Glomerular visceral epithelial cell (primary cell): Measurements from ENCODE around the gene CNR2.
"Not testable (repeated sequence)": the region's sequence is repeated elsewhere in the genome, so short reads cannot be mapped to it uniquely, and the experiment has no call there.

Experiments
- DNase-seq: peaks from one replicate; pipeline ENCODE4 v3.0.0-alpha.2; 2016; ENCODE audit errors: extremely low spot score

CNR2 gene

DNA sequence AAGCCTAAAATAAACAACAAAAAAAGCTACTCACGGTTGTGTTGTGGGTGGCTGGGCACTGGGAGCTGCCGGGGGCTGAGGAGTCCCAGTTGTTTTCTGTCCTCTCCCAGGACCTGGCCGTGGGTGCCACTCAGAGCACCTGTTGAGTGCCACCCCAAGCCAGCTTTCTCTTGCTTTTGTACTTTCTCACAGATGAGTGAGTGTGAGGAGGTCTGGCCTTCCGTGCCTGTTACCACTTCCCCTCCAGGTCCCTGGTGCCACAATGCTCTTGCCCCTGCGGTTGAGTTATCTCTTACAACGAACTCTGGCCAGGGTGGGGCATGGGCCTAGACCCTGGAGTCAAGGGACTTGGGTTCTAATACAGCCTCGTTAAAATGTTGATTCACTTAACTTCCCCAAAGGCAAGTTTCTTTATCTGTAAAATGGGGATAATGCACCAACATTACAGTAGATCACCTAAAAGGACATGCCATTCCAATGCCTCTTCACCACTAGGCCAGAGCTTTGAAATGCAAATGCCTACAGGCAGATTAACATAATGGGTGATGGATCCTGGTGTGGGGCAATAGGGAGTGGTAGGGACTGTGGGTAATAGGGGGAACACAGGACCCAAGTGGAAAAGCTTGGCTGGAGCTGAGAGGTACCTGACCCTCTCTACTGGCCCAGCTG is at the start of gene CNR2:
Gene CNR2 (minus strand): TSS at position 151 of the 669 bp plus-strand sequence. CDS start 37,745 bp downstream, outside the sequence.
- no peak for DNase-seq

DNA sequence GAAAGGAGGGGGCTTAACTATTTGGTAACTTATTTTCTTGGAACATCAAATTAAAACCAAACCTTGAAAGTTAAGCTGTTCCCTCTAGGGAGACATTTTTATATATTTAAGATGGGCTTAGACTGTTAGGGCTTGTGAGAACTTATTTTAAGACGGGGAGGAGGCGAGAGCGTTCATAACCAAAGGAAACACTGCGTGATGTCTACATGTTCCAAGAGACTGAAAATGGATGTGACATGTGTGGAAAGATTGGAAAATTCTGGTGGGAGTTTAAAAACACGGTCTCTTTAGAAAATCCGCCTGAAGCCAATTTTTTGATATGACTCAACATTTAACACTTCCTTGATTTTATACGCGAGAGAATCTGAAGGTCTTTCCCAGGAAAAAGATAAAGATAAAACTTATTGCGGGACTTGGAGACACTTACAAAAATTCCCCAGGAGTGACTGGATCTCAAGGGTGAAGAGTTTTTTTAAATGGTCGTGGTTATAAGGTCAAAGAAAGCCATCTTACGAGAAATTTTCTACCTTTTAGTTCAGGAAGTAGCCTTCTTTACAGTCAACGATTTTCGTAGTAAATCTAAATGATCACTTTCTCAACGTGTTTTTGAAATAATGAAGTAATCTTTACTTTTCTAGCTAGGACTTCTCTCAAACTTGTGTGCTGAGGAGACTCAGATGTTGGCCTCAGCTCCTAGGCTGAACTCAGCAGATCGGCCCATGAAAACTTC is 47.3 kb upstream of the CNR2 start:
- no peak for DNase-seq

DNA sequence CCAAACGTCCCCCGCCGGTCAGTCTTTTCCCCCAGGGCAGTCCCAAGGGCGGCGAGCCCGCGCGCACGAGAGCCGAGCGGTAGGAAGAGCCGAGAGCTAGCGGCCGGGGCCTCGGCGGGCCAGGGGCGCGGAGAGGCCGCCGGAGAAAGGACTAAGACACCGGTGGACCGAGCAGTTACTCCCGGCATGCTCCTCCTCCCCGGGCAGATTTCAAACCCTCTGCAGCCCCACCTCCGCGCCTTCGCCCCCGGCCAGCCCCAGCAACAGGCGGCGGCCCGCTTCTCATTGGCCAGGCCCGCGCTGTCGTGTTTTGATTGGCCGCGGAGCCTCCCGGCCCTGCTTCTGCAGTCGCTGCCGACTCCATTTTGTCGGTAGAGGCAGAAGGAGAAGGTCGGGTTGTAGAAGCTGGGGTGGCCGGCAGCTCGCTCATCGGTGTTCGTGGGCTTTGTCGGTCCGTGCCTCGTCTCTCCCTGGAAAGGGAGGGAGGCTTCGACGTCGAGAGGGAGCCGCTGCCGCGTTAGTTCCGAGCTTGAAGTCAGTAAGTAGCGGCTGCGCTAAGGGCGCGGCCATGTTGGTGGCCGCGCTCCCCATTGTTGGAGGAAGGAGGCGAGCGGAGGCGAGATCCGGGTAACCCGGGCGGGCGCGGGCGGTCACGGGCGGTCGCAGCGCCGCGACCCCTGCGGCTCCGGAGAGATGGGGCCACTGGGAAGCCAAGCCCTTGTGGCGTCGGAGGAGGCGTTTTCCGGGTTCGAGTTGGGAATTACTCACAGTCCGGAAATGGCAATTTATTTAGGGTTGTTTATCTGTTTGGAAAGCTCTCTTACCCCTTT is 46.5 kb upstream of the CNR2 start, which contains the start of gene PNRC2:
Gene PNRC2 (plus strand): TSS at position 368 of the 830 bp plus-strand sequence. CDS start 1,630 bp downstream, outside the sequence.
- peak; percentile 97 for DNase-seq

DNA sequence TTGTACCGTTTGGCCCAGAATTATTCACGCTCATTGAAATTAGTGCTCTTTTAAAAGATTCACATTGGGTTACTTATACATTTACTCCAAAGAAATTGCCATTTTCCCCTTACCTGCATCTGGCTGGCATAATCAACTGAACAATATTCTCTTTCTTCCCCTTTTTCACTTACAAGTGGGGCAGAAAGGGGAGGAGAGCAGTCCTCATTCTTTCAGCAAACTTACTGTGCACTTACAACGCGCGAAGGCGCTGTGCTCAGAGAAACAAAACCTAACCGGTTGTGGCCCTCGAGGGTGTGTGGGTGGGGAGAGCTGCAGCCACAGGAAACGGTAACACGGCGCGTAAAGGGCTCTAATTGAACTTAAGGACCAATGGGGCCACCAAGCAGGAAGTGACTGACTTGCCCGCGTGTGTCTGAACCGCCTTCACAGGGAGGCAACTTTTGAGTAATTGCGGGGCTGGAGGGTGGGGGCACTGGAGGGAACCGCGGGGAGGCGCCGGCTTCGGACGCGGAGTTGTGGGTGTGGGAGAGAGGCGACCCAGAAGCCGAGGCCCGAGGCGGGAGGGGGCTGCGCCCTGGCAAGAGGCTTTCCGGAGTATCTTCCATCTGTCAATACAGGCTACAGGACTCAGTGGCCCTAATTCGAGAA is 45.8 kb upstream of the CNR2 start:
- DNase-seq, result peak; percentile 94

DNA sequence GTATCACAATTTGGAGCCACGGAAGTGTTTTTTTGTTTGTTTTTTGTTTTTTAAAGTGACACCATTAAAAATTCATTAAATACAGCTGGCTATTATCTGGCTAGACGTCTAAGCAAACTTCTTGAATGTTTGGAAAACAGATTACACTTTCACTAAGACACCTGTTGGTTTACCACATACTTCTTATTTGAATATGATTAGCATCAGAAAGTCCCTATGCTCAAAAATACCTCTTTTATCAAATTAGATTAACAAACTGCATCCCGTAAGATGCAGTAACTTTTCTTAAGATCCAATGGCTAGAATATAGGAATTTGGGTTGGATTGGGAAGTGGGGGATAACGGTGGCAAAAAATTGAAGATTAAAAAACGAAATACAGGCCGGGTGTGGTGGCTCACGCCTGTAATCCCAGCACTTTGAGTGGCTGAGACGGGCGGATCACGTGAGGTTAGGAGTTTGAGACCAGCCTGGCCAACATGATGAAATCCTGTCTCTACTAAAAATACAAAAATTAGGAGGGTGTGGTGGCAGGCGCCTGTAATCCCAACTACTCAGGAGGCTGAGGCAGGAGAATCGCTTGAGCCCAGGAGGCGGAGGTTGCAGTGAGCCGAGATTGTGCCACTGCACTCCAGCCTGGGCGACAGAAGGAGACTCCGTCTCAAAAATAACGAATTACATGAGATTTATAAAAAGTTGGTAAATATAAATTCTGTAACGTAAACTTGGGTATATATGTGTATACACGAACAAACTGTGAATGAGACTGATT is 45.1 kb upstream of the CNR2 start:
- not testable (repeated sequence) for DNase-seq

DNA sequence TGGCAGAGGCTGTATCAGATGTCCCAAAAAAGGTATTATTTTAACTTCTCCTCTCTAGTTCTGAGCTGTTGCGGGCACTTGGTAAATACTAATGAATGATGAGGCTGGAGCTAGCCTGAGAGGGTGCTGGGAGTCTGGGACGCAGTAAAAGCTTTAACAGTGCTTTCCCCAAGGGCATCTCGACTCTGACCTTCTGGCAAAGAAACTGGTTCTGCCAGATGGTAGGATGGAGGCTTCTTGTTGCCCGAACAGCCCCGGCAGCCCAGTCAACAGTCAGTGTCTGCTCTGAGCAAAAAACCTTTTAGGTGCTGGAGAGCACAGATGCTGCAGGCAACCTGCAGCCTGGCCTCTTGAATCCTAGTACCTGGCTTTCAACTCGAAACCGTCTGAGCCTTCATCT is 43.9 kb upstream of the CNR2 start:
- no peak for DNase-seq

DNA sequence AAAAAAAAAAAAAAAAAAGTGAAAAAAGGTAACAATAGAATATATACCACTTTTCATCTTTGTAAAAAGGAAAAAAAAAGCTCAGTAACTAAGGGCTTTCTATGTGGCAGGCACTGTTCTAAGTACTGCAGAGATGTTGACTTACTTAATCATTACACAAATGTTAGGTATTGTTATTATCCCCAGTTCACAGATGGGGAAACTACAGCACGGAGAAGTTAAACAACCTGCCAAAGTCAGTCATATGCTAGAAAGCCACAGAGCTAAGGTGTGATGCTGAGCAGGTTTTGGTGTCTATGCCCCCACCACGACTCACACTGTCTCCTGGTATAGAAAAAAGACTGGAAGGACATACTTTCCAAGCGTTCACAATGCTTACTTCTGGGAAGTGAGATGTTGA is 39.9 kb upstream of the CNR2 start:
- DNase-seq, result no peak

DNA sequence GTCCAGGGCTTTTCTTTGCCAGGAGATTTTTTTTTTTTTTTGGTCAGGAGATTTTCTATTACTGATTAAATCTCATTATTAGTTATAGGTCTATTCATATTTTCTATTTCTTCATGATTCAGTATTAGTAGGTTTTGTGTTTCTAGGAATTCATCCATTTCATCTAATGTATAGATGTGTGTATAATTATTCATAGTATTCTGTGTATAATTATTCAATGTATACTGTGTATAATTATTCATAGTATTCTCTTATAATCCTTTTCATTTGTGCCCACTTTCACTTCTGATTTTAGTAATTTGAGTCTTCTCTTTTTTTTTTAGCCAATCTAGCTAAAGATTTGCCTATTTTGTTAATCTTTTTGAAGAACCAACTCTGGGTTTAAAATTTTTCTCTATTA is 34.2 kb upstream of the CNR2 start:
- DNase-seq, result no peak

DNA sequence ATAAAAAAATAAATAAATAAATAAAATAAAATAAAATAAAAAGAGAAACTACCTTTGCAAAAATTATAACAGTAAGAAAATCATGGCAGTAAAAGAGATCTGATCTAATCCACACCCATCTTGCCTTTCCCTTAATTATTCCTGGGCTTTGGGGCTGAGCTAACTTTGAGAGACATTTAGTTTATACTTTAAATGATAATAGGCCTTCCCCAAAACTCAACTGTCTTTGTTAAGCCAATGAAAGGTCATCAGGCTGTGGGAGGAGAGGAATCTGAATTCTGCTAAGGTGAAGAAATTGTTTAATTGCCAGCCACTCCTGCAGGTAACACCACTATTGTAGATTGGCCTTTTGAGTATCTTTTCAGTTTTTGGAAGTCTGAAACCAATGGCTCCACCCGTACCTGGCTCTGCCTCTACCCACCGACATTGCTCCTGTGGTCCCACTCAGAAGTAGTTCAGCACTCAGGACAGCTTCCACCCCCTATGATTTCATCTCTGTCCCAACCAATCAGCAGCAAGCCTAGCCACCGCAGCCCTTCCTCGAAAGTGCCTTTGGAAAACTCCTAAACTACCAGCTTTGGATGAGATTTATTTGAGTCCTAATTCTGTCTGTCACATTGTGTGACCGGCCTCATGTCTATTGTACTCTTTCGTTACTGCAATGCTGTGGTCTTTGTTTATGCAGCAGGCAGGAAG is 23.5 kb upstream of the CNR2 start:
- DNase-seq, result no peak

DNA sequence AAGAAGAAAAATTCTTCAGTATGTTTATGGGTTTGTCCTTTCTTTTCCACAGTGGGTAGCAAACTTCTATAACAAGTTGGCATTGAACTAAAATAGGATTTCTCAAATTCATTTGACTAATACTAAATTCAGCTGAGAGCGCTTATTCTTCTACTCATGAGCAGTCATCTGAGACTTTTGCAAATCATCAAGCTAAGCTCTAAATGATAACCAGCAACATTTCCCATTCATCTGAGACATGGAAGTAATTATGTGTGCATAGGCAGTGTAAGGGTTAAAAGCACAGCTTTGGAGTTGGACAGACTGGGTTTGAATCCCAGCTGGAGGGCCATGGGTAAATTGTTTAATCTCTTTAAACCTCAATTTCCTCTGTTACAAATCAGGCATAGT is 18.3 kb upstream of the CNR2 start:
- peak; percentile 59 for DNase-seq

DNA sequence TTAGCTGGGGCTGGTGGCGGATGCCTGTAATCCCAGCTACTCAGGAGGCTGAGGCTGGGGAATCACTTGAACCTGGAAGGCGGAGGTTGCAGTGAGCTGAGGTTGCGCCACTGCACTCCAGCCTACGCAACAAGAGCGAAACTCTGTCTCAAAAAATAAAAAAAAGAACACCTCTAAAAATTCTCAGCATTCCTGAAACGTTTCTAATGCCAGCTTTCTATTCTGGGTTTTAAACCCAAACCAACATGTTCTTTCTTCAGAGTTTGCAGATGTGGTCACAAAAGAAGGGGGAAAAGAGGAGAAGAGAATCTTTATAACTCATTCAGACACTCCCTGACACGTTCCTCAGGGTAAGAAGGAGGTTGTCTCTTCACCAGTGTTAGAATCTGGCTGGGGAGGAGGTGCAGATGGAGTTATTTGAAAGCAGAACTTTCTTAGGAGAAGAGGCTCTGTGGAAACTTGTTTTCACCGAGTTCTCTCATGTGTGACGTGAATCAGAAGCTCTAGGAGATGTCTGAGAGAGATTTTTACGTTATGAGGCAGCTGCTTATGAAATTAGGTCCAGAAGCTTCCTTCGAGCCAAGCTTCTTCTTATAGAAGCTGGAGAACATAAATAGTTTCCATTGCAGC is 17.8 kb upstream of the CNR2 start:
- peak; percentile 87 for DNase-seq

DNA sequence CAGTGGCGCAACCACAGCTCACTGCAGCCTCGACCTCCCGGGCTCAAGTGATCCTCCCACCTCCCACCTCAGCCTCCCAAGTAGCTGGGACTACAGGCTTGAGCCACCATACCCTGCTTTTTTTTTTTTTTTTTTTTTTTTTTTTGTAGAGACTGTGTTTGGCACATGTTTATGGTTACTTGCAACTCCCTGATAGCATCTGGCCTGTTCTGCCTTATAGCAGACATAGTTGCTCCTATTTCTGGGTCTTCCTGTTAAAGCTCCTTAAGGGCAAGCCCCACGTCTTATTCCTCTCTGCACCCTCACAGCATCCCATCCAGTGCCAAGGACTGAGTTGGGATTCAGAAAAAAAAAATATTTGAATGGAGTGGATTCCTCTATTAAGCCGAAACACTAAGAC is 17.1 kb upstream of the CNR2 start:
- no peak for DNase-seq

DNA sequence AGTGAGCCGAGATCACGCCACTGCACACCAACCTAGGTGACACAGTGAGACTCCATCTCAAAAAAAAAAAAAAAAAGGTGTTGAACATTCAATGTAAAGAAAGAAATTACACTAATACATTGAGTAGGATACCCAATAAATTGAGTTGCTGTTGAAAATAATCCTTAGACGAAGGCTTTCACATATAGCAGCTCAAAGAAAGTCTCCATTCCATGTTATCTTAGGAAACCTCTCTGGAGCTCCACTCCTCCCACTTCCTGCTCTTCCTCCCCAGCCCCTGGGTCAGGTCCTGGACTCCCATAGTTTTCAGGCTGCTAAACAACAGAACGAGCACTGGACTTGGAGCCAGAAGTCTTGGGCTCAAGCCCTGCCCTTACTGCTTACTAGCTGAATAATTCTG is 15.6 kb upstream of the CNR2 start:
- DNase-seq, result no peak

DNA sequence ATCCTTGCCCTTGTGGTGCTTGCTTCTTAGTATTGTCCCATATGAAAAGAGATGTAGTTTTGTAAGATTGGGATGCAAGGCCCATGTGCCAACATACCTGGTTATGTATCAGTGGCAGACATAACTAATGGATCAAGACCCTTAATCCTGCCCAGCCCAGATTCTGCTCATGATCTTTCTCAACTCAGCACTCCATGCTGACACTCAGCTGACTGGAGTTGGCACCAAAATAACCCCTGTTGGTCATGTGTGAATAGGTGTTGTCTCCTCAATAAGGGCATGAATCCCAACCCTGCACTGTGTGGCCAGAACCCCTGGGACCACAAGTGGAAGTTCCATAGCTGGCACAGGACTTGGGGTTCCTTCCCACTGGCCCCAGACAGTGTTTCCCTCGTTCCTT is 13.9 kb upstream of the CNR2 start:
- DNase-seq, result no peak

DNA sequence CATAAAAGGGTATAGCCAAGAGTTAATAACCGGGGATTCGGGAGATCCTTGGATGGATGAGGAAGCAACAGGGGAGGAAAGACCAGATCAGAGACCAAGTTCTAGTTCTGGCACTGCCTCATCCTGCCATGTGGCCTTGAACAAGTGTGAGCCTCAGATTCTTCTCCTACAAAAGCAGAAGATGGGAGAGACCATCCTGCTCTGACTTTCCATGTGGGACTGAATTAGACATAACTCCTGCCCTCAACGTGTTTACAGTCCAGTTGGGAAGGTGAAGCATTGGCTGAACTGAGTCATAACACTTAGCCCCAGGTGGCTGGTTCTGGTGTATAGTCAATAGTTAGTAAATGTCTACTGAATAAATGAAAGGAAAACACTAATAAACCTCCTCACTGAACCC is 12.1 kb upstream of the CNR2 start:
- DNase-seq, result no peak

DNA sequence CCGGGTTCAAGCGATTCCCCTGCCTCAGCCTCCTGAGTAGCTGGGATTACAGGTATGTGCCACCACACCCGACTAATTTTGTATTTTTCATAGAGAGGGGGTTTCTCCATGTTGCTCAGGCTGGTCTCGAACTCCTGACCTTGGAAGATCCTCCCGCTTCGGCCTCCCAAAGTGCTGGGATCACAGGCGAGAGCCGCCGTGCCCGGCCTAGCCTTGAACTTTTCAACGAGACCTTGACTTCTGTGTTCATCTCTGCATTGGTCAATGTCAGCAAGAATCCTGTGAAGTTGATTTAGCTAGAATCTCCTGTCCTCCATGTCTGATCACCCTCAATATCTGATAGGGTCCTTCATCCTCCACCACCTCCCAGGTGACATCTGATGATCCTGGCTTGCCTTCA is 11.4 kb upstream of the CNR2 start:
- DNase-seq, result no peak

DNA sequence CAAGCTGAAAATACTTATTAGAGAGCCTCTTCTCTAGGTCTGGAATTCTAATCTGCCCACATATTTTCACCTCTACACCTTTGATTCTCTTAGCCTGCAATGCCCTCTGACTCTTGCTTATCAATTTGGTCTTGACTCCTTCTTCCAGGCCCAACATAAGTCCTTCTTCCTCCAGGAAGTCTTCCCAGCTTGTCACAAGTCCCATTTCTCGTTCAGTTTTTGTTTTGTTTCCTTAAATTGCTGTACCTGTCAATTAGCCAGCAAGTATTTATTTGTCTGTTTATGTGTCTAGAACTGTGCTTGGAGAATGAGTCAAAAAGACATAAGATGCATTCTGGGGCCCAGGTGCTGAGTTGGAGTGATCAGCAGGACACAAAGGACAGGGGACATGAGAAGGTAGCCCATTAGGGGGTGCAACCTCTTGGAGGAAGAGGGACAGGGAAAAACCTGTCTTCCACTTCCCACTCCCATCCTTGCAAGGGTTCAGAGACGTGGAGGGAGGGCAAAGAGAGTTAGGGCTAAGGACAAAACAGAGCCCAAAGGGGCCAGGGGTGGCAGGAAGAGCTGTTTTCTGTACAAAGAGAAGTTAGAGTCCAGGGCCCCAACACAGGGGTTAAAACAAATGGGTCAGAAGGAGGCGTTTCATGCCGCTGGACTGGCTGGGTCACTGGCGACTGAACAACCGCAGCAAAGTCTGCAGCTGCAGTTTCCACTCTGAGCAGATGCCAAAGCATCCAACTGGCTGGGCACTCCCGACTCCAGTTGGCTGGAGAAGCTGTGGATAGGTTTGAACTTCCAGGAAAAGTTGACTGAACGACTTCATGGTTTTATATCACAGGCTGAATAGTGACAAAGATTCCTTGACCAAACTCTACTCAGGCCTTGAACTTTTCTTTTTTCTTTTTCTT is 10.7 kb upstream of the CNR2 start:
- no peak for DNase-seq

DNA sequence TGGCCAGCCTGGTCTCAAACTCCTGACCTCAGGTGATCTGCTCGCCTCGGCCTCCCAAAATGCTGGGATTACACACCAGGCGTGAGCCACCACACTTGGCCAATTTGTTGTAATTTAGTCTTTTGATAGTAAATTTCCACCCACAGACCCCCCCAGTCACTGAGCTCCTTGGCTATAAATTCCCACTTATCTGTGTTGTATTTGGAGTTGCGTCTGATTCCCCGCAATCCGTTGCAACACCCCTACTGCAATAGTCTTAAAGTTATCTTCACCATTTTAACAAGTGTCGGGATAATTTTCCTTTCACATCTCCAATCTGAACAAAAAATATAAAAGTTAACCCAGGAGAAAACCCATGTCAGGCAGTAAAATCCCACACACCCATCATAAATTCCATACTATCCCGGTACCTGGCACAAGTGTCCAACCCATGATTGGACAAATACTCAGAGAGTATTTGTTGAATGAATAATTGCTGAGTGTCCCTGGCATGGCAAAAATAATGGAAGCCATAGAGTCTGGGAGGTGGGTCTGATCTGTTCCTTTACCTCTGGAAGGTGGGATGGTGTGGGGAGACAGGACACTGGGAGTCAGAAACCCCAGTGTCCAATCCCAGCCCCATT is 9.3 kb upstream of the CNR2 start:
- DNase-seq, result no peak
